ENCODE measurements around the gene GART.

The GART gene

GRCh38 chr21:33461538-33462250 is 80.2 kb downstream of the GART start:
- DNase-seq (ENCODE audit: low read depth), result no peak

GRCh38 chr21:33458861-33459260 is 83.1 kb downstream of the GART start:
- DNase-seq (ENCODE audit: low read depth), result no peak

- no peak for DNase-seq (ENCODE audit: low read depth)
Observed at GRCh38 chr21:33455686-33456446, 86.1 kb downstream of the GART start.
